CD4-positive, alpha-beta T cell treated with Interleukin-6 for 4 hours (primary cell): Measurements from ENCODE around the gene RPH3AL.
A peak's percentile ranks its signal among the peaks of the same experiment; 100 is the strongest.

Experiments
- DNase-seq: peaks from one replicate; pipeline ENCODE4 v3.0.0-alpha.2; 2020; ENCODE audit warnings: mixed read lengths

Gene RPH3AL

GRCh38 chr17:298791-299450 lies 53.7 kb downstream of the RPH3AL start:
- DNase-seq: no peak

- DNase-seq: no peak
Measured at GRCh38 chr17:297758-298157, 54.8 kb downstream of the RPH3AL start.

- DNase-seq: no peak
Measured at GRCh38 chr17:296906-297690, 55.5 kb downstream of the RPH3AL start.

- no peak for DNase-seq
Measured at GRCh38 chr17:296379-296778, 56.2 kb downstream of the RPH3AL start.

- DNase-seq: peak; percentile 5
Measured at GRCh38 chr17:292531-293382, 59.9 kb downstream of the RPH3AL start.

- DNase-seq: no peak
Measured at GRCh38 chr17:292016-292415, 60.6 kb downstream of the RPH3AL start.

GRCh38 chr17:291587-291986 lies 61.0 kb downstream of the RPH3AL start:
- DNase-seq: no peak

- no peak for DNase-seq
Measured at GRCh38 chr17:290626-291025, 62.0 kb downstream of the RPH3AL start.

- DNase-seq: no peak
Measured at GRCh38 chr17:290121-290521, 62.5 kb downstream of the RPH3AL start.

- no peak for DNase-seq
Measured at GRCh38 chr17:289409-289808, 63.2 kb downstream of the RPH3AL start.

GRCh38 chr17:288802-289356 lies 63.7 kb downstream of the RPH3AL start:
- DNase-seq: no peak

GRCh38 chr17:286571-286970 lies 66.0 kb downstream of the RPH3AL start:
- no peak for DNase-seq

- DNase-seq: no peak
Measured at GRCh38 chr17:285751-286422, 66.7 kb downstream of the RPH3AL start.

GRCh38 chr17:284676-285355 lies 67.8 kb downstream of the RPH3AL start:
- no peak for DNase-seq

GRCh38 chr17:283911-284675 lies 68.5 kb downstream of the RPH3AL start:
- DNase-seq: no peak

GRCh38 chr17:282912-283882 lies 69.4 kb downstream of the RPH3AL start:
- DNase-seq: no peak

GRCh38 chr17:282000-282911 lies 70.4 kb downstream of the RPH3AL start:
- DNase-seq: no peak

GRCh38 chr17:281365-281999 lies 71.1 kb downstream of the RPH3AL start:
- no peak for DNase-seq
